Measurements from ENCODE around the gene PDC.
"Not testable (repeated sequence)": the region's sequence is repeated elsewhere in the genome, so short reads cannot be mapped to it uniquely, and the experiment has no call there.

Gene PDC

DNA sequence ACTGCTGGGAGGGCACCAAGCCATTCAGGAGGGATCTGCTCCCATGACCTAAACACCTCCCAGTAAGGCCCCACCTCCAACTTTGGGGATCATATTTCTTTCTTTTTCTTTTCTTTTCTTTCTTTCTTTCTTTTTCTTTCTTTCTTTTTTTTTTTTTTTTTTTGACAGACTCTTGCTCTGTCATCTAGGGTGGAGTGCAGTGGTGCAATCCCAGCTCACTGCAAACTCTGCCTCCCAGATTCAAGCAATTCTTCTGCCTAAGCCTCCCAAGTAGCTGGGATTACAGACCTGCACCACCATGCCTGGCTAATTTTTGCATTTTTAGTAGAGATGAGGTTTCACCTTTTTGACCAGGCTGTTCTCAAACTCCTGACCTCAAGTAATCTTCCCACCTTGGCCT lies 4.6 kb upstream of the PDC start:
- not testable (repeated sequence) for DNase-seq

DNA sequence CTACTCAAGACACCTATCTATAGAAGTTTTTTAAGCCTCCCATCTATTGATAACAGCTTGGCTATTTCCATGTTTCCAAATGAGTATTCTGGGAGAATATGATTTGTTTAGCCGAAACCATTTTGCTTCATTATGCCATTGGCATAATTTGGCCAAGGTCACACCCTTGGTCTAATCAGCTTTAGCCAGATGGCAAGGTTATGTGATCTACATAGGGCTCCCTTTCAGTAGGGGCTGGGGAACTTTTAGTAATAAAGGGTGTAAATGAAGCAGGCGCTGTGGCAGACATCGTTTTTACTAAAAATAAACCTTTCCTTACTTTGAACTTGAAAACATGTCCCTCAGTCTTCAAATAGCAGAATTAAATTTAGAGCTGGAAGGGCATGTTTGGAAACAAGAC lies 3.0 kb upstream of the PDC start:
- DNase-seq: no peak

DNA sequence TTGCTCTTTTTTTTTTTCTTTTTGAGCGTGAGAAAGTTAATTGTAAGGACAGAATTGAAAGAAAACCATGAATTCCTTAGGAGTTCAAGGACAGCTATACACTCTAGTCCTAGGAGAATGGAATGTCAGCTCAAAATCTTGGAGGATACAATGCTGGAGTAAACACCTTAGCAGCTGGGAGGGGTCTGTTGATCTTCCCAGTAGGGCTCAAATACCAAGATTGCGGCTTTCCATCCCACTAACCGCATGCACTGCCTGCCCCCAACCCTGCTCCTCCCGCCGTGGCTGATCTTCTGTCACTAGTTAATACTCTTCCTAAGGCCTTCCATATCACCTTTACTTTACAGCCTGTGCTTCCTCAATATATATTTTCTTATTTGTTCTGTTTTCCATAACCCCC lies 2.6 kb upstream of the PDC start:
- DNase-seq: no peak

DNA sequence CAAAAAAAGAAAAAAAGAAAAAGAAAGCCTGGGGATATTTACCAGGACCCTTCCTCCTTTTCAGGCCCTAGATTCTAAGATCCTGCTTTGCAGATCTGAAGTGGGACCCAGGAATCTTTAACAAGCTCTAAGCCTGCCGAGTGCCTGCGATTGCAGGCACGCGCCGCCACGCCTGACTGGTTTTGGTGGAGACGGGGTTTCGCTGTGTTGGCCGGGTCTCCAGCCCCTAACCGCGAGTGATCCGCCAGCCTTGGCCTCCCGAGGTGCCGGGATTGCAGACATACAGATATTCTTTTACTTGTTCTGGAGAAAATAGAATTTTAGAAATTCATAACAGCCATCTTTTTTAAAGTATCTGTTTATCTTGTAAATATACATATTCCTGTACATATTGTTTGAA lies 1.8 kb downstream of the PDC start:
- not testable (repeated sequence) for DNase-seq

DNA sequence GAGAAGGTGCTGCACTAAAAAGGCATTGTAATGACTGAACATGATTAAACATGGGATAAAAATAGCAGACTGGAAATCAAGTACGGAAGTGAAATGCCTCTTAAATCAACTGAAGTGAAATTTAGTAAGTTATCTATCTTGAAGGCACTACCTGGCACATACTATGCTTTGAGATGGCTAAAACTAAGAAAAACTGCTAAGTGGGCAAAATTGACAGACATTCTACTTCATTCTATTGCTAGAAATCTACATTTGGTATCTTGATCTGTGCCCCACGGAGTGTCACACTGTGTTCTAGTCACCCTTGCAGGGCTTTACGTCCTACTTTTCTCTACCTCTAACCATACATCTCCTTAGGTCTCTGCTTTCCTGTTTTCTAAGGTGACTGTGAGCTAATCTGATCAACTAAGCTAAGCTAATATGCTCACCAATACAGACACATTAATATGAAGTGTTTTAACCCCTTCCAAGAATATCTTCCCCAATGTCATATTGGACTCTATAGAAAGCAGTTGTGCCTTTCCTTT lies 4.1 kb downstream of the PDC start:
- DNase-seq: no peak

DNA sequence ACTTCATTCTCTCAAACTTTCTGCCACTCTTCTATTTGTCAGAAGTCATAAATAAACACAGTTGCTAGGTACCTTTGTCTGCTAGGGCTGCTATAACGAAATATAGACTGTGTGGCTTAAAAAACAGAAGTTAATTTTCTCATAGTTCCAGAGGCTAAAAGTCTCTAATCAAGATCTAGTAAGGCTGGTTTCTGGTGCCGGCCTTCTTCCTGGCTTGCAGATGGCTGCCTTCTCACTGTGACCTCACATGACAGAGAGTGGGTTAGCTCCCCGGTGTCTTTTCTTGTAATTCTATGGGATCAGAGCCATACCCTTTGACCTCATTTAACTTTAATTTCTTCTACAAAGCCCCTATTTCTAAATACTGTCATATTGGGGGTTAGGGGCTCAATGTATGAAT lies 5.9 kb downstream of the PDC start:
- no peak for DNase-seq

GRCh38 chr1:186446152-186446551 lies 14.8 kb downstream of the PDC start:
- DNase-seq: no peak

DNA sequence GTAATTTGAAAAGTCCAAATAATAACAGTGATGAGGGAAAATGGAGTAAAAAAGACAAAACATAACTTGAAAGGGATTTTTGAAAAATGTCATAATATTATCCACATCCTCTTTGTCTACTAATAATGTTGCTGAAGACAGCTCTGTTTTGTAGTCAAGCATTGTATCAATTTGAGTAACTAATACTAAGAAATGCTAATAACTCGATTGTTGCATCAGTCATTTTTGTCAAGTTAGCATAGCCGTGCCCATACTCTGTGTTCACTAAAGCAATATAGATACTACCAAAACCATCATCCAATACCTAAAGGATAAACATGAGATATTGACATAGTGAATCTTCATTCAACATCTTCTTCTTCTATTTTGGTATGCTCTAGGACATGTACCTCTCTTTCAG lies 17.3 kb downstream of the PDC start:
- DNase-seq: no peak

- DNase-seq: no peak
These were observed 18.1 kb downstream of the PDC start for GRCh38 chr1:186442651-186443375.

DNA sequence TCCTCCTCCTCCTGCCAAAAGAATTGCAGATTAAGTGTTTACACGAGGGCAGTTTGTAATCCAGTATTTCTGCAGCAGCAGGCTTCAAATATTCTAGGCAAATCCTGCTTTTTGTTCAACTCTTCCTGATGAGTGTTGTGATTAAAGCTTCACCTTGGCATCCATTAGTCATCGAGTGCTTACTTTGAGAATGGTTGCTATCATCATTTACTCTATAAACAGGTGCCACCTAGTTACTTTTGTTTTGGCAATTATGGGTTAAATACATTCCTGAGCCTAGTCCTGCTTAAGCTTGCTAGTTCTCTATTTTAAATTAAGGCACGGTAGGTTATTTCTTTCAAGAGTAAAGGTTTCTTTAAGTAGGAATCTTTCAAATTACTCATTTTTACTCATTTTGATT lies 20.3 kb downstream of the PDC start:
- DNase-seq: no peak

DNA sequence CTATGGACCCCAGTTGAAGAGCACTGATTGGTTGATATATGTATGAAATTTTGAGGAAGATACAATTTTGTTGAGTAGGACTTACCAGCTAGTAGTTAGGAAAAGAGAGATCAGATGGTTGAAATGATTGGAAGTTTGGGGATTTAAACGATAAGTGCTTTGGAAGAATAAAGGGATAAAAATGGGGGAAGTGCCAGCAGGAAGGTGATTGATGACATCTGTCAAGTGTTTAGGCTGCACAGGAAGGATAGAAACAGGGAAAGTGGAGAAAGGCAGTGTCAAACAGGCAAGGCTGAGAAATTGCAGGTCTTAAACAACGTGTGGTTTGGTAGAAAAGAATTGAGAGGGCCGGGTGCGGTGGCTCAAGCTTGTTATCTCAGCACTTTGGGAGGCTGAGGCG lies 22.3 kb downstream of the PDC start:
- no peak for DNase-seq

GRCh38 chr1:186435336-186435735 lies 25.6 kb downstream of the PDC start:
- no peak for DNase-seq

DNA sequence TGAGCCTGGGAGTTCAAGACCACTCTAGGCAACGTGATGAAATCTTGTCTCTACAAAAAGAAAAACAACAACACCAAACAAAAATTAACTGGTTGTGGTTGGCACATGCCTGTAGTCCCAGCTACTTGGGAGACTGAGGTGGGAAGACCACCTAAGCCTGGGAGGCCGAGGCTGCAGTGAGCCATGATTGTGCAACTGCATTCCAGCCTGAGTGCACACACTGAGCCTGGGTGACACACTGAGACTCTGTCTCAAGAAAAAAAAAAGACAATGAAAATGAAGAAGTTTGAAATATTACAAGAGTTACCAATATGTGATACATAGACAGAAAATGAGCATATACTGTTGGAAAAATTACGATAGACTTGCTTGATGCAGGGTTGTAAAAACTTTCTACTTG lies 31.9 kb downstream of the PDC start:
- DNase-seq: no peak

- DNase-seq: no peak
These were observed 34.8 kb downstream of the PDC start for GRCh38 chr1:186426118-186426517.

- no peak for DNase-seq
These were observed 36.4 kb downstream of the PDC start for GRCh38 chr1:186424539-186424938.

DNA sequence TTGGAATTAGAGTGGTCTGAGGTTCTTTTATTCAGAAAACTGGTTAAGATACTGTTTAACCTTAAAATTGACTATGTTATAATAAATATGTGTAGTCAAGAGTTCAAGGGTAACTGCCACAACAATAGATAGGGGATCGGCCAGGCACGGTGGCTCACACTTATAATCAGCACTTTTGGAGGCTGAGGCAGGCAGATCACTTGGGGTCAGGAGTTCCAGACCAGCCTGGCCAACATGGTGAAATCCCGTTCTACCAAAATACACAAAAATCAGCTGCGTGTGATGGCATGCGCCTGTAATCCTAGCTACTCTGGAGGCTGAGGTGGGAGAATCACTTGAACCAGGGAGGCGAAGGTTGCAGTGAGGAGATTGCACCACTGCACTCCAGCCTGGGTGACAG lies 39.5 kb downstream of the PDC start:
- DNase-seq: no peak

- DNase-seq: no peak
These were observed 40.0 kb downstream of the PDC start for GRCh38 chr1:186420923-186421322.

DNA sequence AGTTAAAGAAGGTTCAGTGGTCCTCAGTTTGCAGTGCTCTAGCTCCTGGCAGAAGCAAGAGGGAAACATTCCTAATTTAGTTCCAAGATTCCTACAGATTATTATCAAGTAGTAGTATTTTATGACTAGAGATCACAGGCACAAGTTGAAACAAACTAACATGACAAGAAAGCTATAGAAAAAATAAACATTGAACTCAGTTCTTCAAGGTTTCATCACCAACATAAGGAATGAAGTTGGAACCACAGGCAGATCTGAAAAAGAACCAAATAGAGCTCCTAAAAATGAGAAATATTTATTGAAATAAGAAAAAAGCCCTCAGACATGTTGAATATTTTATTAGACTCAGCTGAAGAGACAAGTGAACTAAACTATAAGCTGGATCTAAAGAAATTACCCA lies 40.6 kb downstream of the PDC start:
- no peak for DNase-seq

- no peak for DNase-seq
These were observed 42.4 kb downstream of the PDC start for GRCh38 chr1:186418503-186418902.

DNA sequence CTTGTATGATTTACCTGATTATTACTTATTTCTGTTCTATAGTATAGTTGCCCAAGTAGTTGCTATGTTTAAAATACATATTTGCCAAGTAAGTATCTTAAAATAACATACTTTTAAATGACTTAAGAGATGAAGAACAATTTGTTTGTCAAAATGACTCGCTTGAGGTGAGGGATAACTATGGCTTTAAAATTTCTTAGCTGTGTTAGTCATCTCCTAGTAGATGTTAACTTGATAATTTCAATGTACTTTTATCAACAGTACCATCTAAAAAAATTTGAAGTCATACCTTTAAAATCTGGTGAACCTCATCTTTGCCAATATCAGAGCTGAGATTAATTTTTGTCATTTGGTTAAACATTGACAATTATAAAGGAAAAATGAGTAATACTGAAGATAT lies 47.6 kb downstream of the PDC start:
- DNase-seq: no peak

- no peak for DNase-seq
These were observed 51.8 kb downstream of the PDC start for GRCh38 chr1:186409091-186409490.

DNA sequence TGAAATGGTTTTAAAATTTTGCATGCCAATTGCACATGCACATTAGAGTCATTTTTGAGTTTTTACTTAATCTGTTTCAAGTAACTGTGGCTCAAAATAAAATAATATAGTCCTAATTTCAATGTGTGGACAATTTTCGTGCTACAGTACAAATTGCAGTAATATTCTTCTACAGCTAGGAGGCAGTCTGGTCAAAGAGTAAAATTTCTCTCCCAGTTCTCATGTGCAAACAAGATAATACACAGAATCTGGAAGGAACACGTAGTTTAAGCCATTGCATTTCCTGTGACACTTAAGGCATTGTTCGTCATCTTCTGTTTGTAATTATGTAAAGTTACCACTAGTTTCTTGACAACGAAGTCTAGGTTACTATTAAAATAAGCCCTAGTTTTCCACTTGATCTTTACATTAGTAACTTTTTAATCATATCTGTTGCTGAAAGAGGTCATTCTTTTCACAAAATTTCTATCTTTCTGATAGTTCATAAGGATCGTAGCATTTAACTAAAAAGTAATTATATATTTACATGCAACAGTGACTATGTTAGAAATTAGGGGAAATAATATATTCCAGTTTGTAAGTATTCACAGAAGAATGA lies 56.4 kb downstream of the PDC start:
- no peak for DNase-seq

GRCh38 chr1:186403632-186404031 lies 57.3 kb downstream of the PDC start:
- DNase-seq: no peak

- not testable (repeated sequence) for DNase-seq
These were observed 59.5 kb downstream of the PDC start for GRCh38 chr1:186401446-186401845.
